ENCODE measurements around the gene NTF4. TPM values are rescaled to one million over a fixed set of nuclear protein-coding genes. Genes with fewer than 3 reads are reported as not detected.

The NTF4 gene
- total RNA-seq, 2 donors from 2014 or later, result not detected

DNA sequence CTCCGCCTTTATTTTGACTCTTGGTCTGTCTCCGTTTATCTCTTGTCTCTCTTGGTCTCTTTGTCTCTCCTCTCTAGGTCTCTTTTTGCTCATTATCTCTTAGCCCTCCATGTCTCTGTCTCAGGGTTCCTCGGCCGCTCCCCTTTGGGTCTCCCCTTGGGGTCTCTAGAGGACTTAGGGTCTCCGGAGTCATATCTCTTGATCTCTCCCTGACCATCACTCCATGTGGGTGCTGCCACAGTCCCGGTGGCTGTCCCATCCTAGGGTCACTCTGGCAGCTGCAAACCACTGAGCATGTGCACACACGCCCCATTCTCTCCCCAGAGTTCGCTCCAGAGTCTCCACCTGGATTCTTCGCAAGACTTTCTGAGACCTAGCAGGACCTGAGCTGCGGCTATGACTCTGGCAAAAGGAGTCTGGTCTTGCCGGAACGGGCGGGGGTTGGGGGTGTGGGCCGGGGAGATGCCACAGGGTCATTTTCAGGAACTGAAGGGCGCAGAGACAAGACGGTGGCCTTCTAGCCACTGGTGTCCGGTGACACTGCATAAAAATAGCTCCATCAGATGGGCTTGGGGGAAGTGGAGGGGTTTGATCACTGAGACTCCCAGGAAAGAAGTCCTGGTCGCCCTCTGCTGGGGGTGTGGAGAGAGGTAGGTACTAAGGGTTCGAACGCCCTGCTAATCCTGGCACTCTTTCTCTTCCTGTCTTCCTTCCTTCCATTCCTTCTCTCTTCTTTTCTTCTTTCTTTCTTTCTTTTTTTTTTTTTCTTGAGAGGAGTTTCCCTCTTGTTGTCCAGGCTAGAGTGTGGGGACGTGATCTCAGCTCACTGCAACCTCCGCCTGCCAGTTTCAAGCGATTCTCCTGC lies 9.1 kb upstream of the NTF4 start:
- no peak for DNase-seq (ENCODE audit: low spot score)
- Histone ChIP-seq H3K27me3 (replicated peaks; ENCODE audit: insufficient read depth) (peaks cover 6% of the 10 kb centered on the region), H3K4me1 (ENCODE audit: control insufficient read depth in 1 of 2, low read depth in 2 of 2) (peaks cover 0 to 4% of the 10 kb centered on the region in 2 donors), H3K9me3 (no peaks in the 10 kb centered on the region), H3K4me3 (no peak overlapping the region), H3K27ac (no peak overlapping the region), H3K36me3 (no peaks in the 10 kb centered on the region)
- no peak for ATAC-seq (ENCODE audit: insufficient number of reproducible peaks, low FRiP score, low read depth)
- TF ChIP-seq, protein P1, sequence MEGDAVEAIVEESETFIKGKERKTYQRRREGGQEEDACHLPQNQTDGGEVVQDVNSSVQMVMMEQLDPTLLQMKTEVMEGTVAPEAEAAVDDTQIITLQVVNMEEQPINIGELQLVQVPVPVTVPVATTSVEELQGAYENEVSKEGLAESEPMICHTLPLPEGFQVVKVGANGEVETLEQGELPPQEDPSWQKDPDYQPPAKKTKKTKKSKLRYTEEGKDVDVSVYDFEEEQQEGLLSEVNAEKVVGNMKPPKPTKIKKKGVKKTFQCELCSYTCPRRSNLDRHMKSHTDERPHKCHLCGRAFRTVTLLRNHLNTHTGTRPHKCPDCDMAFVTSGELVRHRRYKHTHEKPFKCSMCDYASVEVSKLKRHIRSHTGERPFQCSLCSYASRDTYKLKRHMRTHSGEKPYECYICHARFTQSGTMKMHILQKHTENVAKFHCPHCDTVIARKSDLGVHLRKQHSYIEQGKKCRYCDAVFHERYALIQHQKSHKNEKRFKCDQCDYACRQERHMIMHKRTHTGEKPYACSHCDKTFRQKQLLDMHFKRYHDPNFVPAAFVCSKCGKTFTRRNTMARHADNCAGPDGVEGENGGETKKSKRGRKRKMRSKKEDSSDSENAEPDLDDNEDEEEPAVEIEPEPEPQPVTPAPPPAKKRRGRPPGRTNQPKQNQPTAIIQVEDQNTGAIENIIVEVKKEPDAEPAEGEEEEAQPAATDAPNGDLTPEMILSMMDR (IDR thresholded peaks at IDR 0.05), result no peak

DNA sequence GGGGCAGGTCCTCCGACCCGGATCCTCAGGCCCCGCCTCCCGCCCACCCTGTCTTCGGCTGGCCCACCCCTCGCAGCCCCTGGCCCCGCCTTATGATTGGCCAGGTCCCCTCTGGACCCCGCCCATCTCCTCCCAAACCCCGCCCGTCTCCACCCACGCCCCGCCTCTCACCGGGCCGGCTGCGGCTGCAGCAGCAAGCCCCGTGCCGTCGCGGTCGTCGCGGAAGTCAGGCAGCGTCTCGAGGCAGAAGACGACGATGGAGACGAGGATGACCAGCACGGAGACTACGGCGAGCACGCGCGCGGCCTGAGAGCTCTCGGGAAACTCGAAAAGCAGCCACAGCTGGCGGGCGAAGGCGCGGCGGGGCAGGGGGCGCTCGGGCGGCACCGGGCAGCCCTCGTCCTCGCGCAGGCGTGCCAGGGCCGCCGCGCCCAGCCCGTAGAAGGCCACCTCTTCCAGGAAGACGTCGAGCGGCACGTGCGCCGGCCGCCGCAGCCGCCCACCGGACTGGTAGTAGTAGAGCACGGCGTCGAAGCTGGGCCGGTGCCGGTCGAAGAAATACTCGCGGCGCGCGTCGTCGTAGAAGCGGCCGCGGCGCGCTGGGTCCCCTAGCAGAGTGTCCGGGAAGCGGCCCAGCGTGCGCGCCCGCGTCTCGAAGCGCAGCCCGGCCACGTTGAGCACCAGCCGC lies 7.4 kb upstream of the NTF4 start:
- no peaks in the 10 kb centered on the region for H3K36me3 ChIP-seq
- no peak overlapping the region for H3K4me3 ChIP-seq
- H3K9me3 ChIP-seq, result no peaks in the 10 kb centered on the region
- H3K27ac ChIP-seq, result no peak overlapping the region
- peaks cover 0 to 4% of the 10 kb centered on the region in 2 donors for H3K4me1 ChIP-seq (ENCODE audit: control insufficient read depth in 1 of 2, low read depth in 2 of 2)
- TF ChIP-seq, protein P1 (IDR thresholded peaks at IDR 0.05), result no peak
- DNase-seq (ENCODE audit: low spot score) (no peak), ATAC-seq (ENCODE audit: insufficient number of reproducible peaks, low FRiP score, low read depth) (no peak)
- H3K27me3 ChIP-seq (replicated peaks; ENCODE audit: insufficient read depth), result peaks cover 6% of the 10 kb centered on the region

DNA sequence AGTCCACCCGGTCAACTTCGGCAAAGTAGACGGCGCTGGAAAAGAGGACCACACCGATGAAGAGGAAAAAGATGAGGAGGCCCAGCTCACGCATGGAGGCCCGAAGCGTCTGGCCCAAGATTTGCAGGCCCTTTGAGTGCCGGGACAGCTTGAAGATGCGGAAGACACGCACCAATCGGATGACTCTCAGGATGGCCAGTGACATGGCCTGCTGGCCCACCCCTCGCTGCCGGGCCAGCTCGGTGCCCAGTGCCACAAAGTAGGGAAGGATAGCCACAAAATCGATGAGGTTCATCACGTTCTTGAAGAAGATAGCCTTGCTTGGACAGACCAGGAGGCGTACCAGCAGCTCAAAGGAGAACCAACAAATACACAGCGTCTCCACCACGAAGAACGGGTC lies 5.8 kb upstream of the NTF4 start:
- H3K4me3 ChIP-seq, result no peak overlapping the region
- DNase-seq (ENCODE audit: low spot score) (no peak), ATAC-seq (ENCODE audit: insufficient number of reproducible peaks, low FRiP score, low read depth) (no peak)
- H3K36me3 ChIP-seq, result no peaks in the 10 kb centered on the region
- no peaks in the 10 kb centered on the region for H3K9me3 ChIP-seq
- no peak overlapping the region for H3K27ac ChIP-seq
- H3K4me1 ChIP-seq (ENCODE audit: control insufficient read depth in 1 of 2, low read depth in 2 of 2), result peaks cover 0 to 4% of the 10 kb centered on the region in 2 donors
- H3K27me3 ChIP-seq (replicated peaks; ENCODE audit: insufficient read depth), result peaks cover 6% of the 10 kb centered on the region
- TF ChIP-seq, protein P1 (IDR thresholded peaks at IDR 0.05), result no peak

DNA sequence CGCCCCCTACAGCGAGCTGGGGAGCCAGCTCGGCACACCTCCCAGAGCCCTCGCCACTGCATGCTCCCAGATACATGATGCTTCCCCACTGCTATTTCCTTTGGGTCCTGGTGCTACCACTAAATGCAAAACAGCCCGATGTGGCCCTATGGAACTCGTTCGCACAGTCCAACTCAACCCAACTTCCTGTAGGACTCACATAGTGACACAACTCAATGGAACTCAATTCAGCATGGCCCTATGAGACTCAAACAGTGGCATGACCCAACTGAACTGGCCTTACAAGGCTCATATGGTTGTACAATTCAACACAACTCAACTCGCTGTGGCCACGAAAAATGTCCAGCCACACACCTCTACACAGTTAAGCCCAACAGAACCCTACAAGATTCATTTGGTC lies 4.4 kb upstream of the NTF4 start:
- Histone ChIP-seq H3K27me3 (replicated peaks; ENCODE audit: insufficient read depth) (peaks cover 6% of the 10 kb centered on the region), H3K9me3 (no peaks in the 10 kb centered on the region), H3K4me1 (ENCODE audit: control insufficient read depth in 1 of 2, low read depth in 2 of 2) (peaks cover 0 to 4% of the 10 kb centered on the region in 2 donors), H3K36me3 (no peaks in the 10 kb centered on the region), H3K27ac (no peak overlapping the region), H3K4me3 (no peak overlapping the region)
- ATAC-seq (ENCODE audit: insufficient number of reproducible peaks, low FRiP score, low read depth) (no peak), DNase-seq (ENCODE audit: low spot score) (no peak)
- TF ChIP-seq, protein P1 (IDR thresholded peaks at IDR 0.05), result no peak

DNA sequence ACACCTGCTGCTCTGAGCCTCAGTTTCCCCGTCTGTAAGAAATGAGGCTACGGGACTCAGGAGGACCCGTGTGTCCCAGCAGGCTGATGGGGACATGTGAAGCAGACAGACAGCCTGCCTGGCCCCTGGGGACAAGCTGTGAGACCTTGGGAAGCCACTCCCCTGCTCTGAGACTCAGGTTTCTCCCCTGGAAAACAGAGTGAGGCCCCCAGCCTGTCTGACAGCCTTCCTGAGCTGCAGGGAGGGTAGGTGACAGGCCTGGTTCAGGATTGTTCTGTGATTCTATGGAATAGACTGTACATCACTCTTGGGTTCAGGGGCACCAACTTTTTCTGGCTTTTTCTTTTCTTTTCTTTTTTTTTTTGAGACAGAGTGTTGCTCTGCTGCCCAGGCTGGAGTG lies 2.9 kb upstream of the NTF4 start:
- H3K4me1 ChIP-seq (ENCODE audit: control insufficient read depth in 1 of 2, low read depth in 2 of 2), result peaks cover 0 to 4% of the 10 kb centered on the region in 2 donors
- no peaks in the 10 kb centered on the region for H3K36me3 ChIP-seq
- ATAC-seq (ENCODE audit: insufficient number of reproducible peaks, low FRiP score, low read depth) (no peak), DNase-seq (ENCODE audit: low spot score) (no peak)
- H3K4me3 ChIP-seq, result no peak overlapping the region
- TF ChIP-seq, protein P1 (IDR thresholded peaks at IDR 0.05), result no peak
- H3K27me3 ChIP-seq (replicated peaks; ENCODE audit: insufficient read depth), result no peaks in the 10 kb centered on the region
- H3K9me3 ChIP-seq, result no peaks in the 10 kb centered on the region
- no peak overlapping the region for H3K27ac ChIP-seq

Measured in thoracic aorta (tissue), 2 donors.